Stimulated activated naive B cell treated with anti-CD40 and anti-IgM and Interleukin-4, amounts not matched to agents 10 μg/mL and 1 μg/mL and 100 μg/mL, for 72 hours (primary cell): Measurements from ENCODE around the gene RXFP2.

ENCODE experiments used
- ATAC-seq, 2 donors: fragments of 150-1000 bp; cut with Tn5 transposase; replicated peaks; 2 replicates each; pipeline ENCODE4 v1.10.0; 2021; ENCODE audit warnings: moderate library complexity in 1 of 2
- DNase-seq: peaks from one replicate; pipeline ENCODE4 v3.0.0; 2021
- H3K27ac Mint-ChIP-seq: one replicate; pipeline ENCODE4 v1.8.0; 2022; ENCODE audit warnings: mild to moderate bottlenecking, mixed read lengths
- H3K27me3 Mint-ChIP-seq, 2 donors: one replicate each; pipeline ENCODE4 v1.8.0; 2022; ENCODE audit warnings: mixed read lengths in 2 of 2
- H3K36me3 Mint-ChIP-seq, 2 donors: one replicate each; pipeline ENCODE4 v1.8.0; 2022; ENCODE audit warnings: mixed read lengths in 2 of 2, mild to moderate bottlenecking in 1 of 2
- H3K4me1 Mint-ChIP-seq, 2 donors: one replicate each; pipeline ENCODE4 v1.8.0; 2022; ENCODE audit warnings: mixed read lengths in 2 of 2, mild to moderate bottlenecking in 1 of 2
- H3K4me3 Mint-ChIP-seq, 2 donors: one replicate each; pipeline ENCODE4 v1.8.0; 2022; ENCODE audit warnings: mild to moderate bottlenecking in 2 of 2, mixed read lengths in 2 of 2, moderate library complexity in 1 of 2
- H3K9me3 Mint-ChIP-seq, 2 donors: one replicate each; pipeline ENCODE4 v1.8.0; 2022; ENCODE audit warnings: mixed read lengths in 2 of 2, mild to moderate bottlenecking in 1 of 2

RXFP2 gene, protein sequence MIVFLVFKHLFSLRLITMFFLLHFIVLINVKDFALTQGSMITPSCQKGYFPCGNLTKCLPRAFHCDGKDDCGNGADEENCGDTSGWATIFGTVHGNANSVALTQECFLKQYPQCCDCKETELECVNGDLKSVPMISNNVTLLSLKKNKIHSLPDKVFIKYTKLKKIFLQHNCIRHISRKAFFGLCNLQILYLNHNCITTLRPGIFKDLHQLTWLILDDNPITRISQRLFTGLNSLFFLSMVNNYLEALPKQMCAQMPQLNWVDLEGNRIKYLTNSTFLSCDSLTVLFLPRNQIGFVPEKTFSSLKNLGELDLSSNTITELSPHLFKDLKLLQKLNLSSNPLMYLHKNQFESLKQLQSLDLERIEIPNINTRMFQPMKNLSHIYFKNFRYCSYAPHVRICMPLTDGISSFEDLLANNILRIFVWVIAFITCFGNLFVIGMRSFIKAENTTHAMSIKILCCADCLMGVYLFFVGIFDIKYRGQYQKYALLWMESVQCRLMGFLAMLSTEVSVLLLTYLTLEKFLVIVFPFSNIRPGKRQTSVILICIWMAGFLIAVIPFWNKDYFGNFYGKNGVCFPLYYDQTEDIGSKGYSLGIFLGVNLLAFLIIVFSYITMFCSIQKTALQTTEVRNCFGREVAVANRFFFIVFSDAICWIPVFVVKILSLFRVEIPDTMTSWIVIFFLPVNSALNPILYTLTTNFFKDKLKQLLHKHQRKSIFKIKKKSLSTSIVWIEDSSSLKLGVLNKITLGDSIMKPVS

DNA sequence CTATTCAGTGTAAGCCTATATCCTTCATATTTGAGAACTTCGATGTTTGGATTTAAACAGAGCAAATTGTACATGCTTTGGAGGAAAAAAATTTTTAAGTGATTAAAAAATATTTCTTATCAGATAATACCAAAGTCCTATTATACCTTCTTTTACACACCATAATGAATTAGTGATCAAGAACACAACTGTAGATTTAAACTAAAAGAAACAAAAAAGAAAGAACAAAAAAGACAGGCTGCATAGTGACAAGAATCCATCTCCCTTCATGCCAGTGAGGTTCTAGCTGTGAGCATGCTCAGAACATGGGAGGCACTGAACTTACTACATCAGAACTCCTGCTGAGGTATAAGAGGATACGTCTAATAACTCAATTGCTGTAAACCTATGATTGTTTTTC lies at the start of gene RXFP2:
TSS of gene RXFP2 (plus strand) at position 301 of the 400 bp plus-strand sequence. CDS start at position 388, 87 bp downstream.
- no peaks in the 10 kb centered on the region for H3K9me3 Mint-ChIP-seq

DNA sequence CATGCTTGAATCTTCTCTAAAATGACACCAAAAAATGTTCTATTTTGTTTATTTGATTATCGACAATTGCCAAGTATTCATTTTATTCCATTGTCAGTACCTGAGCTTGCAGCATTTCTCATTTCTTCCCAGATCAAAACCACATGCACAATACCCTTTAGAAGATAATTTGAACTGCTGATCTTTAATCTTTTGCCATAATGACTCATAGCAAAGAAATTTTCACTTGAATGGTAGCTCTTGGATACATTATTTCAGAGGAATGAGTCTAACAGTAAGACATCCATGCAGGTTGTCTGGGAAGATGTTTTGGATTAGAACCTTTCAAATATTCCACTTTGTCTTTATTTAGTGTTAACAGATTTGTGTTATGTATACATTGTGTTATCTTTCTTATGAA lies 42.0 kb upstream of the RXFP2 start:
- Mint-ChIP-seq H3K4me3 (no peak overlapping the region), H3K4me1 (no peaks in the 10 kb centered on the region), H3K27me3 (peaks cover 0 to 7% of the 10 kb centered on the region in 2 donors), H3K36me3 (peaks cover 0 to 4% of the 10 kb centered on the region in 2 donors), H3K27ac (no peak overlapping the region), H3K9me3 (peaks cover 3 to 19% of the 10 kb centered on the region in 2 donors)
- DNase-seq, result no peak
- ATAC-seq, result no peak

More for the DNA sequence above, at the start of gene RXFP2:
- Mint-ChIP-seq H3K4me1 (peaks cover 2 to 5% of the 10 kb centered on the region in 2 donors), H3K27me3 (peaks cover 10 to 14% of the 10 kb centered on the region in 2 donors), H3K36me3 (no peaks in the 10 kb centered on the region), H3K4me3 (no peak within 1 kb of the TSS), H3K27ac (no peak within 1 kb of the TSS)
- ATAC-seq (no peak), DNase-seq (no peak)

DNA sequence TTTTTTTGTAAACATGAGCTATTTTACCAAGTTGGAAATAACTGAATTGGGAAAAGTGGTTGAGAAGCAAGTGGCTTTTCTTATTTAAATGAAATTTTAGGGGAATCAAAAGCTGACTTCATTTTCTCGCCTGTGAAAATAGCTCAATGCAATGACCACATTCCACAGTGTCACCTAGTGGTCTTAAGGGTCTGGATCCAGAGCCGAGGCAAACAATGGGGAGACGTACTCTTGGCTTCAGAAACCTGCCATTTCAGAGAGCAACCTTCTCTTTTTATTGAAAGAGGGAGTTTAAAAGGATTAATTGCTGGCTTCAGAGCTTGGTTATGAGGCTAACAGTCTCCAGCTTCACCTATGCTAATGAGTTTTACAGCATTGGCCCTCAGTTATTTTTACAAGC lies 39.7 kb upstream of the RXFP2 start:
- Mint-ChIP-seq H3K9me3 (peaks cover 0 to 9% of the 10 kb centered on the region in 2 donors), H3K27ac (no peak overlapping the region), H3K36me3 (peaks cover 0 to 2% of the 10 kb centered on the region in 2 donors), H3K27me3 (peaks cover 0 to 7% of the 10 kb centered on the region in 2 donors), H3K4me3 (no peak overlapping the region), H3K4me1 (no peaks in the 10 kb centered on the region)
- DNase-seq (no peak), ATAC-seq (no peak)

DNA sequence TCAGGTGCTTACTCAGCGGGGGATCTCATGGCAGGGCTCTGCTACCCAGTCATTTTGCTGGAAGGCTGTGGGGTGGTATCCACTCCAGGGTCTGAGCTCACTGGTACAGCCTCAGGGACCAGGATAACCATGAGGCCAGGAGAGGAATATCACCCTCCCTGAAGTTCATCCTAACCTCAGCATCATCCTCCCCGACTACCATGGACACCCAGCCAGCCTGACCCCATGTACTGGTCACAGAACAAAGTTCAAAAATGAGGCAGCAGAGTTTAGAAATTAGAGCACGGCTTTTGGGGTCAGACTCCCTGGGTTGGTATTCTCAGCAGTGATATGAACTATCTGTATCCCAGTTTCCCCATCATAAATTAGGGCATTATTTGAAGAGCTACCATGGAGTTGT lies 35.5 kb upstream of the RXFP2 start:
- Mint-ChIP-seq H3K9me3 (peaks cover 0 to 3% of the 10 kb centered on the region in 2 donors), H3K36me3 (peaks cover 0 to 2% of the 10 kb centered on the region in 2 donors), H3K4me1 (no peaks in the 10 kb centered on the region), H3K4me3 (no peak overlapping the region), H3K27ac (no peak overlapping the region), H3K27me3 (peaks cover 7 to 14% of the 10 kb centered on the region in 2 donors)
- no peak for DNase-seq
- no peak for ATAC-seq

DNA sequence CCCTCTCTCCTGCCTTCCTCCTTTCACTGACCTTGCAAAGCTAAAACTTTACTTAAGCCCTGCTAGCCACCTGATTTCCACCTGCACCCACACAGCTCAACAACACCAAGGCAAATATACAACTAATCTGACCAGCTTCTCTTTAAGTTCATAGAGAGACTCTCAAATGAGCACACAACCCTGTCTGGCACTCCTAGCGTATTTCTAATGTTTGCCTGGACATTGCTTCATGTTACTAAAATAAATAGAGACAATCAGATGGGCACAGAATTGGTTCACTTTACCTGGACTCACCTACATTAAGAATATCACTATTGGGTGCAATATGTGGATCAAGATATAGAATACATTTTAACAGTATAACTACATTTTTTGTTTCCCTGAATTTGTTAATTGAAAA lies 33.2 kb upstream of the RXFP2 start:
- no peak for DNase-seq
- ATAC-seq, result no peak
- H3K36me3 Mint-ChIP-seq, result no peaks in the 10 kb centered on the region
- H3K4me3 Mint-ChIP-seq, result no peak overlapping the region
- no peak overlapping the region for H3K27ac Mint-ChIP-seq
- peaks cover 7 to 8% of the 10 kb centered on the region in 2 donors for H3K27me3 Mint-ChIP-seq
- no peaks in the 10 kb centered on the region for H3K9me3 Mint-ChIP-seq
- H3K4me1 Mint-ChIP-seq, result no peaks in the 10 kb centered on the region

DNA sequence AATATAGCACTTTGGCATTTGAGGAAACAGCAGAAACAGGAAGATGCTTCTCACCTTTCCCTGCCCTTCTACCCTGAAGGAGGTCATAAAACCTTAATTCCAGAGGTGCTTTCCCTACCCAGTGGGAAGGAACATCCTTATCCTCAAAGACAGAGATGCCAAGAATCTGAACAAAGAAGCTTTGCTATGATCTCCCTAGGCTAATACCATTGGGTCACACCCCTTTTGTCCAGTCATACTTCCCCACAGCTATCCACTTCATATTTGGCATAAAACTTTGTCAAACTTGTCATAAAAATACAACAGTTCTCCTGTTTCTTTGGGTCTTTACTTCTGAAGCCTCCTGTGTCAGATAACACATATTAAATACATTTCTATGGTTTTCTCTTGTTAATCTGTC lies 21.7 kb upstream of the RXFP2 start:
- ATAC-seq (no peak), DNase-seq (no peak)
- Mint-ChIP-seq H3K9me3 (peaks cover 0 to 5% of the 10 kb centered on the region in 2 donors), H3K4me3 (no peak overlapping the region), H3K27ac (no peak overlapping the region), H3K36me3 (no peaks in the 10 kb centered on the region), H3K4me1 (no peaks in the 10 kb centered on the region), H3K27me3 (peaks cover 0 to 9% of the 10 kb centered on the region in 2 donors)

DNA sequence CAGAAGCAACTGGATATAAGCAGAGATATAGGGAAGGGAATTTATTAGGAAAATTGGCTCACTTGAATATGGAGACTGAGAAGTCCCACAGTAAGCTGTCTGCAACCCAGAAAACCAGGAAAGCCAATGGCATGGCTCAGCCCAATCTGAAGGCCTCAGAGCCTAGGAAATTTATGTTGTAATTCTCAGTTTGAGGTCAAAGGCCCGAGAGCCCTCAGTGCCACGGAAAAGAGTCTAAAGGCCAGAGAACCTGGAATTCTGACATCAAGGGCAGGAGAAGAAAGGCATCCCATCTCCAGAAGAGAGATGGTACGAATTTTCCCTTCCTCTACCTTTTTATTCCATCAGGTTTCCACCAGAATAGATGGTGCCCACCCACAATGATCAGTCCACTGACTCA lies 20.1 kb upstream of the RXFP2 start:
- no peaks in the 10 kb centered on the region for H3K36me3 Mint-ChIP-seq
- ATAC-seq, result no peak
- no peaks in the 10 kb centered on the region for H3K4me1 Mint-ChIP-seq
- peaks cover 0 to 9% of the 10 kb centered on the region in 2 donors for H3K27me3 Mint-ChIP-seq
- no peak overlapping the region for H3K4me3 Mint-ChIP-seq
- H3K27ac Mint-ChIP-seq, result no peak overlapping the region
- peaks cover 0 to 3% of the 10 kb centered on the region in 2 donors for H3K9me3 Mint-ChIP-seq
- DNase-seq, result no peak

DNA sequence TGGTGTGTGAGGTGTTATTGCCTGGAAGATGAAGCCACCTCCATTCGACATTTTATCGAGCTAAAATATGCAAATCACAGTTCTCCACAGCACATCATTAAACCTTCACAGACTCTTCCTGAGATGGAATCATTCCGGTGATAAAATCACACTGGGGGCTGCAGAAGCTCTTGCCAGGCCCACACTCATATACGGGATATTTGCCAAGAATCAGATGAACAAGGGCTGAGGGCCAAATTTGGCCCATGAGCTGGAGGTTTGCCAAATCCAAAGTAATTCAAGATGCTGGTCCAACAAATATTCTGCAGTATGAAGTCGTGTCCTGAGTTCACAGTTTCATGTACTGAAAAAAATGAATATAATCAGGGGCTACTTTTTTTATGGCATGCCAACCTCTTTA lies 16.7 kb upstream of the RXFP2 start:
- H3K27me3 Mint-ChIP-seq, result peaks cover 4 to 5% of the 10 kb centered on the region in 2 donors
- no peaks in the 10 kb centered on the region for H3K4me1 Mint-ChIP-seq
- no peak overlapping the region for H3K4me3 Mint-ChIP-seq
- DNase-seq (no peak), ATAC-seq (no peak)
- H3K9me3 Mint-ChIP-seq, result peaks cover 0 to 3% of the 10 kb centered on the region in 2 donors
- no peak overlapping the region for H3K27ac Mint-ChIP-seq
- no peaks in the 10 kb centered on the region for H3K36me3 Mint-ChIP-seq

DNA sequence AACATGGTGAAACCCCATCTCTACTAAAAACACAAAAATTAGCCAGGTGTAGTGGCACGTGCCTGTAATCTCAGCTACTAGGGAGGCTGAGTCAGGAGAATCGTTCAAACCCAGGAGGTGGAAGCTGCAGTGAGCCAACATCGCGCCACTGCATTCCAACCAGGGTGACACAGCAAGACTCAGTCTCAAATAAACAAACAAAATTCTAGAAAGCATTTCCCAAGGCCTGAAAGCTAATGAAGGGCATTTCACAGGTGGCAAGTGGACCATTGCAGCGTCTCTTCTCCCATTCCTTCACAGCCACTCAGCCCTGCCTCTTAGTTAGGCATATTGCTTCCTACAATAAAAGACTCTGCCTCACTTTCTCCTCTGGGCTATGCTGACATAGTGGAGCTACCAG lies 13.5 kb upstream of the RXFP2 start:
- no peaks in the 10 kb centered on the region for H3K36me3 Mint-ChIP-seq
- H3K9me3 Mint-ChIP-seq, result peaks cover 0 to 3% of the 10 kb centered on the region in 2 donors
- DNase-seq, result no peak
- H3K27me3 Mint-ChIP-seq, result peaks cover 4 to 5% of the 10 kb centered on the region in 2 donors
- H3K4me1 Mint-ChIP-seq, result no peaks in the 10 kb centered on the region
- no peak overlapping the region for H3K4me3 Mint-ChIP-seq
- ATAC-seq, result no peak
- no peak overlapping the region for H3K27ac Mint-ChIP-seq

DNA sequence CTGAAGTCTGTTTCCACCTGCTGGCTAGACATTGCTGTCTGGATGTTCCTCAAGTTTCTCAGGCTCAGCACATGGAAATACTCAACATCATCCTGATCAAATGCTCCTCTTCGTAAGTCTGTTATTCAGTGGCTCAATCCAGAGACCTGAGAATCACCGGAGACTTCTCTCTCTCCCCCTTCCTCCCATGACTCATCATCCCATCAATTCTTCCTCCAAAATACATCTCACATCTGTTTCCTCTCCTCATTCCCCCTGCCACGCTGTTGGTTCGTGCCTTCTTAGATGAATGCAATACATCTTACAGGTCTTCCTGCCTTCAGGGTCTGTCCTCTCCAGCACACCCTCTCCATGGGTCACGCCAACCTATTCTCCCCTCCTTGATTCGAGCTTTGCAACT lies 7.4 kb upstream of the RXFP2 start:
- peaks cover 6 to 7% of the 10 kb centered on the region in 2 donors for H3K27me3 Mint-ChIP-seq
- H3K4me3 Mint-ChIP-seq, result no peak overlapping the region
- no peaks in the 10 kb centered on the region for H3K36me3 Mint-ChIP-seq
- ATAC-seq (no peak), DNase-seq (no peak)
- H3K9me3 Mint-ChIP-seq, result no peaks in the 10 kb centered on the region
- H3K4me1 Mint-ChIP-seq, result no peaks in the 10 kb centered on the region
- H3K27ac Mint-ChIP-seq, result no peak overlapping the region

DNA sequence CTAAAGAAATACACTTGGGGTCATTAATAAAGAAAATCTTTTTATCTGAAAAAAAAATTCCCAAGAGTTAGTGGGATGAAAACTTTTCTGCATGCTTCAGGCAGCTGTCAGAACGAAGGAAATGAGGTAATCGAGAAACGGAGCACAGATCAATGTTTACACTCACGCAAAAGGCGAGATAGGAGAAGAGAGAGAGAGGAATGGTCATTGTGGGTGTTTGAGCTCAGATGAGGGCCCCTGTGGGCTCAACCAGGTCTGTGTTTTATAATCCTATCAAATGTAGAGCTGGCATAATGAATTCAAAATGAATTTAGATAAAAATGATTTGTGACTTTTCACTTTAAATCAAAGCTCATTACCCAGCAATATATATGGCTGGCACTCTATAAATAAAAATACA lies 6.3 kb upstream of the RXFP2 start:
- peaks cover 6 to 7% of the 10 kb centered on the region in 2 donors for H3K27me3 Mint-ChIP-seq
- DNase-seq (no peak), ATAC-seq (no peak)
- no peak overlapping the region for H3K27ac Mint-ChIP-seq
- H3K9me3 Mint-ChIP-seq, result no peaks in the 10 kb centered on the region
- H3K4me3 Mint-ChIP-seq, result no peak overlapping the region
- H3K36me3 Mint-ChIP-seq, result no peaks in the 10 kb centered on the region
- H3K4me1 Mint-ChIP-seq, result no peaks in the 10 kb centered on the region

DNA sequence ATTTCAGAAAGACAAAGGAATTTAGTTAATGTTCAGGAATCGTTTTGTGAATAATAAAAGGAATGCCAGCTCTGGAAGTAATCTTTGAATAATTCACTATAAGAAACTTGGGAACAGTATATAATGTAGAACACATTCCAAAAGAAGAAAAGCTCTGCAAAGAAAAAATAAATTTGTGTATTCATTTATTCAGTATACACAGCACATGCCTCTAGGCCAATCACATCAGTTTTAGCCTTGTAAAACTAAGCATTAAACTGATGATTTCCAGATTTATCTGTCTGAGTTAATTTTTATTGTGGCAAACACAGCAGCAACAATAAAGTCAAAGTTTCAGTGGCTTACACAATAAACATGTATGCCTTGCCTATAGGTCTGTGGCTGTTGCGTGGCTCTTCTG lies 5.7 kb upstream of the RXFP2 start:
- H3K4me3 Mint-ChIP-seq, result no peak overlapping the region
- H3K36me3 Mint-ChIP-seq, result no peaks in the 10 kb centered on the region
- no peaks in the 10 kb centered on the region for H3K9me3 Mint-ChIP-seq
- ATAC-seq (no peak), DNase-seq (no peak)
- no peaks in the 10 kb centered on the region for H3K4me1 Mint-ChIP-seq
- peaks cover 6 to 7% of the 10 kb centered on the region in 2 donors for H3K27me3 Mint-ChIP-seq
- H3K27ac Mint-ChIP-seq, result no peak overlapping the region

DNA sequence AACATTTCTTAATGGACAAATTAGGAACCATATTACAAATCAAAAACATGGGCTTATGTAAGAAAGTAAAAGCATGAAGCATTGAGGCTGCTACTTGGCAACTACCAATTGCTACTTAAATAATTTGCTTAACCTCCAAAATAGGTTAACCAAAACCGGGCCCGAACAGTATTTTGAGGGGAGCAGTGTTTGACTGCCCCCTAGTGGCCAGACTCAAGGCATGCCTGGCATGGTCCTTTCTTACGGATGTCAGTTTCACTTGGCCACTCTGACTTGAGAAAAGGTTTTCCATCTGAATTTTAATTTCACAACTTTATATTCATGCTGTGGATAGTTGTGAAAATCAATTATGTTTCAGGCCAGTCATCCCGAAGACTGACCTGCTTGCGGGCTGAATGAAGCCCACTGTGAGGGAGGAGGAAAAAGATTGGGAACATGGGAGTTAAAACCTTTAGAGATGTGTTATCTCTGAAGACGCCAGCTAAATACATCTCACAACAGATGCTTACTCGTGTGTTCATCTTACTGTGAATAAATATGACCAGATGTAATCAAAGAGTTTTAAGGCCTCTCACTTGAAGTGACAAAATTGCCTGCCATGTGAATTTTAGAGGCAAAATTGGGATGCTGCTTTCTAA lies 2.9 kb downstream of the RXFP2 start:
- Mint-ChIP-seq H3K27me3 (peaks cover 10 to 14% of the 10 kb centered on the region in 2 donors), H3K27ac (no peak overlapping the region), H3K36me3 (no peaks in the 10 kb centered on the region), H3K9me3 (no peaks in the 10 kb centered on the region), H3K4me1 (peaks cover 2 to 5% of the 10 kb centered on the region in 2 donors), H3K4me3 (no peak overlapping the region)
- ATAC-seq (peak; percentile 81 to 86), DNase-seq (peak; percentile 21)

DNA sequence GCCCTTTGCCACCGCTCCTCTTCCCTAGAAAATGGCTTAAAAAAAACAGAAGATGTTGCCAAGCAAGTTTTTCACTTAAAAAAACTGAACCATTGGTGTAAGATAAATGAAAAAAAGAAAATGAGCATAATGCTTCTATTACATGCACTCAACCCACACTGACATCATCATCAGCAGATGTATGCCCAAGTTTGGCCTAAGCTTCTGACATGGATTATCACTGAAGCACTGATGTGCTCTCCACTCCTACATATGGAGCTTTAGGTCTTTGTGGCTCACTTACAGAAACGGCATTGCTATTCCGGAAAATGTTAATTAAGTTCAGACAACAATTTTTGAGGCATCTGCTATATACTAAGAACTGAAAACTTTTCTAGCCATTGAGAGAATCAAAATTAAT lies 8.0 kb downstream of the RXFP2 start:
- H3K27me3 Mint-ChIP-seq, result peaks cover 13 to 18% of the 10 kb centered on the region in 2 donors

More for the DNA sequence above, 8.0 kb downstream of the RXFP2 start:
- DNase-seq (no peak), ATAC-seq (no peak)
- Mint-ChIP-seq H3K9me3 (no peaks in the 10 kb centered on the region), H3K4me1 (peaks cover under 1 to 2% of the 10 kb centered on the region in 2 donors), H3K36me3 (no peaks in the 10 kb centered on the region), H3K27ac (no peak overlapping the region), H3K4me3 (no peak overlapping the region)
